NCI-H2081 (cell line): ENCODE results near the gene BICD1.
"Not testable (repeated sequence)": the region's sequence is repeated elsewhere in the genome, so short reads cannot be mapped to it uniquely, and the experiment has no call there.

Experiments used
- DNase-seq, 2 experiments: peaks; one replicate each; lab custom pipeline; 2025; lab: John Stamatoyannopoulos, UW

The BICD1 gene

GRCh38 chr12:32196250-32197198 lies 89.9 kb downstream of the BICD1 start:
- no peak for DNase-seq

DNA sequence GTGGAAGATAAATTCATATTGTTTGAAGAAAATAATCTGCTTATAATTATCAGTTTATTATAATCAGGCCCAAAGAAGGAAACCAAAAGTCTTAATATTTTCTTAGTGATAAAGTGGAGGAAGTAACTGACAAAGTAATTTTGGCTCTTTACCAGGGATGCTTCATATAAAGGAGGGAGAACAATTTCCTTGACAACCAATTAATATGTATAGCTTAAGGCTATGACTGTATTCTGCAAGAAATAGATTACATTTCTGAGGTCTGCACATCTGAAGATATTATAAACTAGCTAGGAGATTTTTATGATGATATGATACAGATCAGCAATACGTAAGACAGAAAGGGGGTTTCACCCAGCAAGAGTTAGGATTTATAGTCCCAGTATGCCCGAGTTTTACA lies 90.8 kb downstream of the BICD1 start:
- no peak for DNase-seq

GRCh38 chr12:32198555-32198954 lies 91.9 kb downstream of the BICD1 start:
- no peak for DNase-seq

DNA sequence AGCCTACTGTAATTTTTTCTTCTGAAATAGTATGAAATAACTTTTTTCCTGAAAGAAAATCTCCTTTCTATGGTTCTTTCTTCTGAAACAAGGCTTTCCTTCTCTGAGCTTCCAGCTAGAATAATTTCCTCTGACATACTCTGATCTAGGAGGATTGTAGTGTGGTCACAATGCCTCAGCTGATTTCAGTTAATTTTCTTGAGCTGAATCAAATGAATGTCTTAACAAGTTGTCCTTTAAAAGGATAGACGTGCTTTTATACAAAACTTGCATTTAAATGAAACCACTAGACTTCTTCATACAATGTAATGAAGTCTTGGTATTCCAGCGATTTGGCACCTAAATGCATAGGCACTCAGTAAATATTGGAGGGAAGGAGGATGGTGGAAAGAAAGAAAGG lies 94.4 kb downstream of the BICD1 start:
- no peak for DNase-seq

- peak in 1 of 2 experiments; percentile 6 for DNase-seq
Measured at GRCh38 chr12:32201976-32202375, 95.3 kb downstream of the BICD1 start.

- DNase-seq = no peak
Measured at GRCh38 chr12:32205731-32206130, 99.1 kb downstream of the BICD1 start.

GRCh38 chr12:32208355-32208754 lies 101.7 kb downstream of the BICD1 start:
- DNase-seq = no peak

DNA sequence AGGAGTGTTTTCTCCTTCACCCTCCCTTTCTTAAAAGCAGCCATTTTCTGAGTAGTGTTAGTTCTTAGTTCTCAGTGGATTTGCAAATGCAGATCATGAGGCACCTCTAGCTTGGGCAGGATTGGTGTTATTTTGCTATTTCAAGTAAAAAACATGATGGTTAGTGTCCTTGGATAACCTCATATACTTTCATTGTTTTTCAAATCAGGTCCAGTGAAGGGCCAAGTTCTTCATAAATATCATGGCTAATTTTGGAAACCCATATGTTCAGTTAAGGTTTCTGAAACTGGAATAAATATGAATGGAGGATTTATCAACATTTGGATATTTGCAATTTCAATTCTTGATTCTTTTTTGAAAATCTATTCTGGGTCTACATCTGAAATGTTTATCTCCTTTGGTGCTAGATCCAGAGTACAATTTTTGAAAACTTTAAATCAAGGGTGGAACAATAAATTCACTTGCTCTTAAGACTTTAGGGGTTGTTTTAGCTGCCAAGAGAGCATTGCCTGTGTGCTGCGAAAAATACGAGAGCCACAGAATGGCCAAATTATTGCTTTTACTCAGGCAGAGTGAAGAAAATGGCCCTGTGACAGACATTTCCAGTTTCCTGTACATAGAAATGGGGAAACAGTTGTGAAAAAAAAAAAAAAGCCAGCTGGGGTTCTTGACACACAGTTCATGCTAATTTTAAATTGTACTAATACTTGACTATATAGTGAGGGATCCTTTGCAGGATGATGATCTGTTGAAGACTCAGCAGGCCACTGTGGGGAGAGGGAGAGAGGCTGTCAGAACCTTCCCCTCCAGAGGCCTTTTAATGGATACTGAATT lies 104.6 kb downstream of the BICD1 start:
- no peak for DNase-seq

- DNase-seq = no peak
Measured at GRCh38 chr12:32211900-32212156, 105.2 kb downstream of the BICD1 start.

- DNase-seq = no peak
Measured at GRCh38 chr12:32214723-32215122, 108.1 kb downstream of the BICD1 start.

GRCh38 chr12:32217354-32218310 lies 111.0 kb downstream of the BICD1 start:
- DNase-seq = no peak

GRCh38 chr12:32223941-32224340 lies 117.3 kb downstream of the BICD1 start:
- DNase-seq = no peak

DNA sequence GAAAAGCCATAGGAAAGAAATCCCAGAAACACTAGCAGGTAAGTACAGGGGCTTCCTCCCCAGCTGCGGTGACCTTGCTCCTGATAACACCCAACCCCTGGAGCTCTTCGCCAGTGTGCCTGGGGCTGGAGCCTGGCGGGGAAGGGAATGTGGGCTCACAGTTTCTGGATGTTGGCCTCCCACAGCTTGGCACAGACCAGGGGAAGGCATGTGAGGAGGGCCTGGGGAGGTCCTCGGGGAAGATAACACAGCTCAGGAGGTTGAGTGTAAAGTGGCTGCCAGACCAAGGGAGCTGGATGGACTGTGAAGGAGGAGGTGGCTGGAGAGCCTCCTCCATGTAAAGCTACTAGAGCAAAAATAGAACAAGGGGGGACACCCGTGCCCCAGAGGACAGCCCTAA lies 120.1 kb downstream of the BICD1 start:
- DNase-seq = no peak

DNA sequence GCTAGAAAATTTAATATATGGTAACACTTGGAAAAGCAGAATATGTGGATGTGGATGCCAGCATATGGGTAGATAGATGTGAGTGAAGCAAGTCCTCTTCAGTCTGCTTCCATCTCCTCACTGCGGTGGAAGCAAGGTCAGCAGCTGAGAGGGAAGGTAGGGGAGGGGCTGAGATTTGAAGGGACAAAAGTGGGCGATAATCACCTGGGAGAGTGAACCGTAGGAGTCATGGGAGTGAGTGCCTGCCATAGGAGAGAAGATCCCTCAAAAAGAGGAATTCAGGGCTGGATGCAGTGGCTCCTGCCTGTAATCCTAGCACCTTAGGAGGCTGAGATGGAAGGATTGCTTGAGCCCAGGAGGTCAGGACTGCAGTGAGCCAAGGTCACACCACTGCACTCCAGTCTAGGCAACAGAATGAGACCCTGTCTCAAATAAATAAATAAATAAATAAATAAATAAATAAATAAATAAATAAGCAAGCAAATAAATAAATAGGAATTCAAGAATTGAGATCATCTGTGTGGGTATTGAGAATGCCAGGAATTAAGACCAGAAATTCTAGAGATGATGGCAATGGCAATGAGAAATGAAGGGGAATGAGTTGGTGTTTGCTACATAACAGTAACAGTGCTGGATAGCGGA lies 123.4 kb downstream of the BICD1 start:
- no peak for DNase-seq

- peak in 1 of 2 experiments; percentile 5 for DNase-seq
Measured at GRCh38 chr12:32230613-32230993, 124.0 kb downstream of the BICD1 start.

- not testable (repeated sequence) for DNase-seq
Measured at GRCh38 chr12:32231361-32231760, 124.7 kb downstream of the BICD1 start.

DNA sequence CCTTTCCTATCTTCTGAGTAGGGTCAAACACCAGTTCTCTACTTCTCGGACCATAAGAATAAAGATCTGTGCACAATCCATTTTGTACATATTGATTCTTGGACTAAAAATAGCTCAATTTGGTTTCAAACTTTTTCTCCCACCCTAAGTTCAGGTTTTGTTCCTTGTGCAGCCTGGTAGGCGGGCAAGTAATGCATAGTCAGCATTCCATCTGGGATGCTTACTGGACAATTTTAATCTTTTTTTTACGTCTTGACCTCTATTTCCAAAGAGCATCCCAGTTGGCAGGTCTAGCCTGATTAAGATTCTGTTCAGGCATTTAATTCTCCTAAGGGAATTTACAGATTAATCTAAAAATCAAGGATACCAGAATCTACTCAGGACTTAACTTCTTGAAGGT lies 126.9 kb downstream of the BICD1 start:
- DNase-seq = no peak

DNA sequence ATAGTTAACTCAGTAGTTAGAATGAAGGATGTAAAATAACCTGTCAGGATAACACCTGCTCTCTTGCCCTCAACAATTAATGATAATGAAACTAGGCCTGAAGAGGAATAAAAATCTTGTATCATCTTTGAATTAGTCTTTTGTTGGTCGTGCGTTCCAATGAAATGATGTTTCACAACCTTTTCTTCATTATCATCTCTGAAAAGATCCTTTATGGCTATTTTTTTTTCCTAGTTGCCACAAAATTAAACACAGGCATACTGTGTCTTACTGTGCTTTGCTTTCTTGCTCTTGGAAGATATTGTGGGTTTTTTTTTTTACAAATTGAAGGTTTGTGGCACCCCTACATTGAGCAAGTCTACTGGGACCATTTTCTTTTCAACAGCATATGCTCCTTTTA lies 128.6 kb downstream of the BICD1 start:
- no peak for DNase-seq

GRCh38 chr12:32240162-32240561 lies 133.5 kb downstream of the BICD1 start:
- DNase-seq = no peak

- no peak for DNase-seq
Measured at GRCh38 chr12:32240831-32241230, 134.2 kb downstream of the BICD1 start.

DNA sequence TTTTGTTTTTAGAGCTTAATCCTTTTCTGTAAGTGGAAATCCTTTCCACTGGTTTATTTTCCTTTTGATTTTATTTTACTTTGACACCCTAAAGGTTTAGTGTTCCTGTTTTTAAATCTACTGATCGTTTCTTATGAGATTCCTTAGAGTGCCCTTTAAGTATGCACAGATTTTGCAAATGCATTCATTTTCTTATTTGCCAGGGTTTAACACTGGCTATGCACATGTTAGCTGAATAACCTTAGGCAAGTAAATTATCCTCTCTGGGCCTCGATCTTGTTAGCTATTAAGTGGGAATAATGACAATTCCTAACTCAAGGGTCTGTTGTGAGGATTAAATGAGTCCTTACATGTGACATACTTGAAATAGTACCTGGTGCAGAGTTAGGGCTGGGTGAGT lies 136.0 kb downstream of the BICD1 start:
- no peak for DNase-seq
